Smooth muscle cell (in vitro differentiated cells): ENCODE measurements around the gene ZNF521. TPM values are rescaled to one million over a fixed set of nuclear protein-coding genes. Genes with fewer than 3 reads are reported as not detected.
A peak's percentile ranks its signal among the peaks of the same experiment; 100 is the strongest.

Source experiments
- DNase-seq: peaks from one replicate; lab custom pipeline; 2025; ENCODE audit not compliant: unreplicated experiment; lab: John Stamatoyannopoulos, UW
- H2AFZ ChIP-seq: fragments of 200-600 bp; sonication (generic); 2 replicates; pipeline ENCODE4 v1.6.0; 2016; ENCODE audit warnings: antibody characterized with exemption, low read depth, mild to moderate bottlenecking
- H3F3A ChIP-seq: fragments of 200-600 bp; sonication (generic); 2 replicates; pipeline ENCODE4 v1.6.0; 2017; ENCODE audit warnings: antibody characterized with exemption, low read depth
- H3K27ac ChIP-seq: fragments of 200-600 bp; sonication (generic); 2 replicates; pipeline ENCODE4 v1.5.1; 2016; ENCODE audit warnings: low read depth, mild to moderate bottlenecking
- H3K27me3 ChIP-seq: fragments of 200-600 bp; sonication (generic); 2 replicates; pipeline ENCODE4 v1.6.1; 2016; ENCODE audit warnings: low read depth, mild to moderate bottlenecking
- H3K36me3 ChIP-seq: fragments of 200-600 bp; sonication (generic); 2 replicates; pipeline ENCODE4 v1.5.1; 2016; ENCODE audit warnings: low read depth
- H3K4me1 ChIP-seq: fragments of 200-600 bp; sonication (generic); 2 replicates; pipeline ENCODE4 v1.5.1; 2016; ENCODE audit warnings: low read depth
- H3K4me2 ChIP-seq: fragments of 200-600 bp; sonication (generic); 2 replicates; pipeline ENCODE4 v1.6.0; 2016; ENCODE audit warnings: mild to moderate bottlenecking
- H3K4me3 ChIP-seq: fragments of 200-600 bp; sonication (generic); 2 replicates; pipeline ENCODE4 v1.5.1; 2016; ENCODE audit warnings: mild to moderate bottlenecking
- H3K79me2 ChIP-seq: fragments of 200-600 bp; sonication (generic); 2 replicates; pipeline ENCODE4 v1.6.0; 2016; ENCODE audit warnings: low read depth, mild to moderate bottlenecking
- H3K9ac ChIP-seq: fragments of 200-600 bp; sonication (generic); 2 replicates; pipeline ENCODE4 v1.6.0; 2016; ENCODE audit warnings: low read depth
- H3K9me3 ChIP-seq: fragments of 200-600 bp; sonication (generic); replicated peaks from 2 replicates; pipeline ENCODE4 v1.5.1; 2016; ENCODE audit warnings: low read depth
- H4K20me1 ChIP-seq: fragments of 200-600 bp; sonication (generic); 2 replicates; pipeline ENCODE4 v1.6.0; 2016; ENCODE audit warnings: low read depth
- CTCF ChIP-seq: fragments of 200-600 bp; sonication (generic); IDR thresholded peaks from 2 replicates; pipeline ENCODE4 v1.5.1; 2017; ENCODE audit warnings: borderline replicate concordance, mild to moderate bottlenecking, antibody characterized with exemption; ENCODE audit not compliant: insufficient read depth, poor library complexity, severe bottlenecking
- WGBS: methylation state at CpG from one replicate; pipeline ENCODE4 v1.1.7; 2016; ENCODE audit warnings: low lambda C conversion rate; 5-methylcytosine and 5-hydroxymethylcytosine counted together
- polyA plus RNA-seq: library from polyadenylated mRNA; unstranded; fragments of >200 nt; fragmentation: Nextera tagmentation; extraction: Ambion mirVana; gene quantifications from 2 replicates; pipeline ENCODE4 v1.2.1, GENCODE V29; 2016
- total RNA-seq: library from RNA; depleted of rRNA; stranded (reverse); fragments of >200 nt; gene quantifications from 2 replicates; pipeline ENCODE4 v1.2.3, GENCODE V29; 2014

ZNF521 gene
- total and polyA plus RNA-seq, 2 experiments from 2014 or later = 19.9 to 36.4 TPM

- H3K4me3 ChIP-seq = peak overlapping the region; percentile 24
- peak overlapping the region; percentile 92 for H3K27ac ChIP-seq
- H3F3A ChIP-seq = peaks cover 24% of the 10 kb centered on the region
- no peak for TF ChIP-seq CTCF
- peak overlapping the region; percentile 43 for H2AFZ ChIP-seq
- WGBS = 40% methylated on average over 10 of the region's 10 CpGs
- H3K4me1 ChIP-seq = peaks cover 23% of the 10 kb centered on the region
- no peaks in the 10 kb centered on the region for H3K9me3 ChIP-seq
- H3K4me2 ChIP-seq = peak overlapping the region; percentile 83
- no peaks in the 10 kb centered on the region for H3K36me3 ChIP-seq
- peak overlapping the region; percentile 57 for H3K9ac ChIP-seq
- H4K20me1 ChIP-seq = peaks cover 32% of the 10 kb centered on the region
- peak; percentile 2 for DNase-seq
- H3K79me2 ChIP-seq = peaks cover 5% of the 10 kb centered on the region
- H3K27me3 ChIP-seq = no peaks in the 10 kb centered on the region
These were observed 121.2 kb downstream of the ZNF521 start for GRCh38 chr18:25230658-25231326.

- Histone ChIP-seq H3F3A (peaks cover 24% of the 10 kb centered on the region), H3K9me3 (no peaks in the 10 kb centered on the region), H3K4me1 (peaks cover 23% of the 10 kb centered on the region), H3K36me3 (no peaks in the 10 kb centered on the region), H2AFZ (no peak overlapping the region), H3K27me3 (no peaks in the 10 kb centered on the region), H3K27ac (peak overlapping the region; percentile 92), H4K20me1 (peaks cover 25% of the 10 kb centered on the region), H3K4me2 (peak overlapping the region; percentile 83), H3K9ac (no peak overlapping the region), H3K79me2 (peaks cover 5% of the 10 kb centered on the region), H3K4me3 (no peak overlapping the region)
- 46% methylated on average over 2 of the region's 2 CpGs for WGBS
- no peak for DNase-seq
- no peak for TF ChIP-seq CTCF
These were observed 122.0 kb downstream of the ZNF521 start for GRCh38 chr18:25229920-25230319.

- peaks cover 19% of the 10 kb centered on the region for H3K4me1 ChIP-seq
- no peaks in the 10 kb centered on the region for H3K27me3 ChIP-seq
- no peak overlapping the region for H2AFZ ChIP-seq
- H4K20me1 ChIP-seq = peaks cover 31% of the 10 kb centered on the region
- TF ChIP-seq CTCF = no peak
- H3F3A ChIP-seq = peaks cover 23% of the 10 kb centered on the region
- H3K27ac ChIP-seq = peak overlapping the region; percentile 92
- no peaks in the 10 kb centered on the region for H3K9me3 ChIP-seq
- 36% methylated on average over 3 of the region's 3 CpGs for WGBS
- DNase-seq = no peak
- H3K4me2 ChIP-seq = peak overlapping the region; percentile 83
- no peak overlapping the region for H3K9ac ChIP-seq
- H3K36me3 ChIP-seq = no peaks in the 10 kb centered on the region
- H3K79me2 ChIP-seq = peaks cover 5% of the 10 kb centered on the region
- no peak overlapping the region for H3K4me3 ChIP-seq
These were observed 122.9 kb downstream of the ZNF521 start for GRCh38 chr18:25229081-25229480.

GRCh38 chr18:25228410-25228809 lies 123.6 kb downstream of the ZNF521 start:
- H4K20me1 ChIP-seq = peaks cover 31% of the 10 kb centered on the region
- TF ChIP-seq CTCF = no peak
- H3K4me2 ChIP-seq = no peak overlapping the region
- 85% methylated on average over 1 of the region's 1 CpG for WGBS
- H3K4me3 ChIP-seq = no peak overlapping the region
- H3K36me3 ChIP-seq = no peaks in the 10 kb centered on the region
- peak overlapping the region; percentile 20 for H3K27ac ChIP-seq
- H3K9me3 ChIP-seq = no peaks in the 10 kb centered on the region
- DNase-seq = no peak
- H2AFZ ChIP-seq = no peak overlapping the region
- H3F3A ChIP-seq = peaks cover 18% of the 10 kb centered on the region
- H3K27me3 ChIP-seq = no peaks in the 10 kb centered on the region
- peaks cover 5% of the 10 kb centered on the region for H3K79me2 ChIP-seq
- H3K4me1 ChIP-seq = peaks cover 19% of the 10 kb centered on the region
- no peak overlapping the region for H3K9ac ChIP-seq
